CD14-positive monocyte (primary cell): ENCODE data around the gene AMY1A. TPM values are rescaled to one million over a fixed set of nuclear protein-coding genes. Genes with fewer than 3 reads are reported as not detected.
"Not testable (repeated sequence)": the region's sequence is repeated elsewhere in the genome, so short reads cannot be mapped to it uniquely, and the experiment has no call there.

Experiments used
- DNase-seq, 3 donors: peaks; one replicate each; pipeline ENCODE4 v3.0.0-alpha.2; 2011 to 2022
- H2AFZ ChIP-seq: 2 replicates; pipeline ENCODE4 v1.6.0; 2012; ENCODE audit warnings: mild to moderate bottlenecking, low read depth, low read length, inconsistent platforms; ENCODE audit not compliant: insufficient read depth, poor library complexity, severe bottlenecking
- H3K27ac ChIP-seq, 2 donors: 1 replicate in 1 of 2; 2 replicates in 1 of 2; pipeline ENCODE4 v1.5.1; 2012 to 2013; ENCODE audit warnings: low read length in 2 of 2, control low read depth in 1 of 2, inconsistent platforms in 1 of 2, low read depth in 1 of 2, mild to moderate bottlenecking in 1 of 2
- H3K27me3 ChIP-seq, 2 donors: one replicate each; pipeline versions ENCODE4 v1.6.0 to v1.6.1; 2011 to 2013; ENCODE audit warnings: low read length in 2 of 2; ENCODE audit not compliant: control insufficient read depth in 2 of 2, insufficient read depth in 2 of 2
- H3K36me3 ChIP-seq, 2 donors: replicated peaks in 1 of 2; 1 replicate in 1 of 2; 2 replicates in 1 of 2; pipeline versions ENCODE4 v1.5.1 to v1.6.1; 2012 to 2013; ENCODE audit warnings: low read length in 2 of 2, control low read depth in 1 of 2, inconsistent platforms in 1 of 2, mild to moderate bottlenecking in 1 of 2; ENCODE audit not compliant: insufficient read depth in 2 of 2, control insufficient read depth in 1 of 2
- H3K4me1 ChIP-seq, 2 donors: 1 replicate in 1 of 2; 2 replicates in 1 of 2; pipeline versions ENCODE4 v1.5.1 to v1.6.1; 2012 to 2013; ENCODE audit warnings: low read length in 2 of 2, control low read depth in 1 of 2, inconsistent platforms in 1 of 2, mild to moderate bottlenecking in 1 of 2, moderate library complexity in 1 of 2; ENCODE audit not compliant: insufficient read depth in 2 of 2, control insufficient read depth in 1 of 2
- H3K4me2 ChIP-seq: replicated peaks from 2 replicates; pipeline ENCODE3; 2012; ENCODE audit warnings: low read length, moderate library complexity, mild to moderate bottlenecking; ENCODE audit not compliant: poor library complexity, severe bottlenecking; ENCODE audit errors: extremely low read depth
- H3K4me3 ChIP-seq, 3 experiments: fragments of 200-600 bp in 1 of 3; sonication (generic) in 1 of 3; replicated peaks in 1 of 3; 1 replicate in 2 of 3; 2 replicates in 1 of 3; pipeline ENCODE4 v1.5.1; 2011 to 2013; ENCODE audit warnings: low read length in 3 of 3, mild to moderate bottlenecking in 3 of 3, control low read depth in 2 of 3, low read depth in 2 of 3, inconsistent platforms in 1 of 3, moderate library complexity in 1 of 3
- H3K79me2 ChIP-seq: 2 replicates; pipeline ENCODE4 v1.6.0; 2012; ENCODE audit warnings: mild to moderate bottlenecking, control low read depth, inconsistent platforms, low read length, moderate library complexity; ENCODE audit not compliant: insufficient read depth
- H3K9ac ChIP-seq: 2 replicates; pipeline ENCODE4 v1.6.0; 2017; ENCODE audit warnings: low read length, mild to moderate bottlenecking; ENCODE audit not compliant: insufficient read depth, poor library complexity, severe bottlenecking
- H3K9me3 ChIP-seq, 2 donors: replicated peaks in 1 of 2; 1 replicate in 1 of 2; 2 replicates in 1 of 2; pipeline versions ENCODE4 v1.5.1 to v1.6.1; 2012 to 2013; ENCODE audit warnings: low read length in 2 of 2, control low read depth in 1 of 2; ENCODE audit not compliant: control insufficient read depth in 1 of 2, insufficient read depth in 1 of 2
- H4K20me1 ChIP-seq: 2 replicates; pipeline ENCODE4 v1.6.0; 2012; ENCODE audit warnings: mild to moderate bottlenecking, low read length, control low read depth, moderate library complexity; ENCODE audit not compliant: insufficient read depth
- H3K27ac Mint-ChIP-seq, 7 donors: one replicate each; pipeline ENCODE4 v1.8.0; 2020; ENCODE audit warnings: mild to moderate bottlenecking in 7 of 7, mixed read lengths in 7 of 7, moderate library complexity in 6 of 7, inconsistent platforms in 2 of 7
- H3K27me3 Mint-ChIP-seq, 3 donors: one replicate each; pipeline ENCODE4 v1.8.0; 2021 to 2022; ENCODE audit warnings: low read depth in 3 of 3, mild to moderate bottlenecking in 3 of 3, mixed read lengths in 3 of 3, moderate library complexity in 3 of 3, inconsistent platforms in 1 of 3
- H3K36me3 Mint-ChIP-seq, 2 donors: one replicate each; pipeline ENCODE4 v1.8.0; 2020; ENCODE audit warnings: mixed read lengths in 2 of 2, inconsistent platforms in 1 of 2, mild to moderate bottlenecking in 1 of 2
- H3K4me1 Mint-ChIP-seq: one replicate; pipeline ENCODE4 v1.8.0; 2020; ENCODE audit warnings: mild to moderate bottlenecking, mixed read lengths
- H3K4me3 Mint-ChIP-seq, 2 donors: one replicate each; pipeline ENCODE4 v1.8.0; 2020; ENCODE audit warnings: mild to moderate bottlenecking in 2 of 2, mixed read lengths in 2 of 2, moderate library complexity in 1 of 2
- H3K9me3 Mint-ChIP-seq, 7 donors: one replicate each; pipeline ENCODE4 v1.8.0; 2020 to 2022; ENCODE audit warnings: mixed read lengths in 7 of 7, mild to moderate bottlenecking in 6 of 7, moderate library complexity in 6 of 7, inconsistent platforms in 2 of 7
- WGBS: methylation state at CpG from one replicate; pipeline ENCODE4 v1.1.5; 2013; ENCODE audit warnings: missing lambda C conversion rate; ENCODE audit not compliant: insufficient coverage; 5-methylcytosine and 5-hydroxymethylcytosine counted together
- intact Hi-C, 2 donors: fragments of 100-400 bp; cut with micrococcal nuclease; formaldehyde crosslinking; loops; one replicate each; pipeline versions ENCODE4 v1.15.0 to v1.15.1; 2023
- polyA plus RNA-seq, 3 donors: library from polyadenylated mRNA; depleted of rRNA in 1 of 3; unstranded in 2 of 3; stranded (reverse) in 1 of 3; fragments of 300-500 nt in 2 of 3; fragments of >200 nt in 1 of 3; fragmentation: Illumina TruSeq in 2 of 3; gene quantifications; 1 replicate in 2 of 3; 2 replicates in 1 of 3; pipeline ENCODE4 v1.2.3, GENCODE V29; 2012 to 2021

AMY1A gene
- polyA plus RNA-seq, 3 donors = not detected

- H3K4me2 ChIP-seq, H3K36me3 Mint-ChIP-seq, H3K27ac Mint-ChIP-seq, H4K20me1 ChIP-seq, H3K4me3 Mint-ChIP-seq, H3K4me1 Mint-ChIP-seq, H3K9ac ChIP-seq, DNase-seq, H3K27ac ChIP-seq, H3K9me3 Mint-ChIP-seq, intact Hi-C loops, H3K36me3 ChIP-seq, H3K27me3 ChIP-seq, H2AFZ ChIP-seq, H3K4me1 ChIP-seq, H3K27me3 Mint-ChIP-seq, H3K9me3 ChIP-seq, H3K4me3 ChIP-seq, H3K79me2 ChIP-seq: not testable (repeated sequence)
- WGBS = no CpG with 5 or more reads among the region's 6 CpGs
These were observed 1.4 kb upstream of the AMY1A start for GRCh38 chr1:103654133-103654532.

GRCh38 chr1:103676335-103676734 lies 20.8 kb downstream of the AMY1A start:
- H3K27ac ChIP-seq, H3K4me1 ChIP-seq, H3K9me3 ChIP-seq, H3K4me3 Mint-ChIP-seq, H3K9ac ChIP-seq, H3K4me1 Mint-ChIP-seq, H3K4me2 ChIP-seq, H3K27me3 Mint-ChIP-seq, DNase-seq, H3K27me3 ChIP-seq, H3K36me3 ChIP-seq, H3K9me3 Mint-ChIP-seq, H2AFZ ChIP-seq, H3K27ac Mint-ChIP-seq, H4K20me1 ChIP-seq, intact Hi-C loops, H3K4me3 ChIP-seq, H3K79me2 ChIP-seq, H3K36me3 Mint-ChIP-seq: not testable (repeated sequence)
- WGBS = no CpG with 5 or more reads among the region's 3 CpGs

- H3K4me1 Mint-ChIP-seq, H3K27ac Mint-ChIP-seq, H3K27me3 Mint-ChIP-seq, H3K79me2 ChIP-seq, H3K9ac ChIP-seq, intact Hi-C loops, H3K4me3 ChIP-seq, H4K20me1 ChIP-seq, H3K36me3 ChIP-seq, H3K9me3 Mint-ChIP-seq, H3K4me2 ChIP-seq, H3K36me3 Mint-ChIP-seq, DNase-seq, H3K27me3 ChIP-seq, H3K4me3 Mint-ChIP-seq, H3K27ac ChIP-seq, H3K4me1 ChIP-seq, H3K9me3 ChIP-seq, H2AFZ ChIP-seq: not testable (repeated sequence)
- WGBS = no CpG with 5 or more reads among the region's 5 CpGs
These were observed 40.5 kb downstream of the AMY1A start, which contains the start of gene AMY1B for GRCh38 chr1:103696110-103696509. AMY1B (minus strand) TSS chr1:103696210; CDS start chr1:103695639, 571 bp downstream.

- H3K36me3 ChIP-seq, intact Hi-C loops, H2AFZ ChIP-seq, H3K4me1 ChIP-seq, H3K4me2 ChIP-seq, H3K27ac ChIP-seq, H3K27me3 Mint-ChIP-seq, H3K27me3 ChIP-seq, H3K4me1 Mint-ChIP-seq, H3K27ac Mint-ChIP-seq, DNase-seq, H3K9me3 Mint-ChIP-seq, H3K4me3 ChIP-seq, H3K9me3 ChIP-seq, H3K4me3 Mint-ChIP-seq, H4K20me1 ChIP-seq, H3K9ac ChIP-seq, H3K36me3 Mint-ChIP-seq, H3K79me2 ChIP-seq: not testable (repeated sequence)
- no CpG with 5 or more reads among the region's 6 CpGs for WGBS
These were observed 41.9 kb downstream of the AMY1A start for GRCh38 chr1:103697430-103697829.
